ENCODE data around the gene ANKS1B. TPM values are rescaled to one million over a fixed set of nuclear protein-coding genes. Genes with fewer than 3 reads are reported as not detected.
"Not testable (repeated sequence)": the region's sequence is repeated elsewhere in the genome, so short reads cannot be mapped to it uniquely, and the experiment has no call there.

Gene ANKS1B
- total RNA-seq, 1 donor = 0.21 TPM

GRCh38 chr12:99609455-99610181 lies 375.1 kb downstream of the ANKS1B start:
- H3K9me3 ChIP-seq (ENCODE audit: low read depth, low read length) = no peaks in the 10 kb centered on the region
- H3K4me1 ChIP-seq (ENCODE audit: insufficient read depth, low read length) = no peaks in the 10 kb centered on the region
- H3K4me3 ChIP-seq (ENCODE audit: low read length) = no peak overlapping the region
- H3K27me3 ChIP-seq (ENCODE audit: insufficient read depth, low read length) = no peaks in the 10 kb centered on the region

DNA sequence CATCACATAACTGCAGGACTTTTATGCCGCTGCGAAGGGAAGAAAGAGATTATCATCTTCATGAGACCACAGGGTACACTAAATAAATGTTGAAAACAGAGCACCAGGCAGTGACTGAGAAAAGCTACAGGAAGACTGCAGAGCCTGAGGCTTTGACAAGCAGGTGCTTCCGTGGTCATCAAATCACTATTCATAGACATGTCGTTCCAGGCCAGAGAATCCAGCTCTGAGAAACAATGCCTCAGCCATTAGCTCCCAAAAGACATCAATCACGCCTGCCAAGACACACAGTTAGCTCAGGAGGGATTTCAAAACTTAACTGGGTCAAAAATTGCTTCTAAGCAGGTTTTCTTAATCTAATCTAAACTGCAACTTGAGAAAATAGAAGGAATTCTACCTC lies 384.3 kb downstream of the ANKS1B start:
- no peaks in the 10 kb centered on the region for H3K9me3 ChIP-seq (ENCODE audit: low read depth, low read length)
- no peak overlapping the region for H3K4me3 ChIP-seq (ENCODE audit: low read length)
- H3K27me3 ChIP-seq (ENCODE audit: insufficient read depth, low read length) = no peaks in the 10 kb centered on the region
- H3K4me1 ChIP-seq (ENCODE audit: insufficient read depth, low read length) = no peaks in the 10 kb centered on the region

DNA sequence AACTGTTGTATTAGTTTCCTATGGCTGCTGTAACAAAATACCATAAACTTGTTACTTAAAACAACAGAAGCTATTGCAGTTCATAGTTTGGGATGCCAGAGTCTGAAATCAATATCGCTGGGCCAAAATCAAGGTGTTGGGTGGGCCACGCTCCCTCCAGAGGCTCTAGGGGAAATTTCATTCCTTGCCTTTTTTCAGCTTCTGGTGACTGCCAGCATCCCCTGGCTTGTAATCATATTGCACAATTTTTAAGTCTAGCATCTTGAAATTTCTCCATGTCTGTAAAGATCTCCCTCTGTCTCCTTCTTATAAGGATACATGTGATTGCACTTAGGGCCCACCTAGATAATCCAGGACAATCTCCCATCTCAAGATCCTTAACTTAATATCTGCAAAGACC lies 386.0 kb downstream of the ANKS1B start:
- H3K4me3 ChIP-seq (ENCODE audit: low read length) = no peak overlapping the region
- H3K4me1 ChIP-seq (ENCODE audit: insufficient read depth, low read length) = no peaks in the 10 kb centered on the region
- no peaks in the 10 kb centered on the region for H3K9me3 ChIP-seq (ENCODE audit: low read depth, low read length)
- no peaks in the 10 kb centered on the region for H3K27me3 ChIP-seq (ENCODE audit: insufficient read depth, low read length)

GRCh38 chr12:99596762-99597161 lies 388.0 kb downstream of the ANKS1B start:
- Histone ChIP-seq H3K9me3 (ENCODE audit: low read depth, low read length) (no peaks in the 10 kb centered on the region), H3K4me1 (ENCODE audit: insufficient read depth, low read length) (no peaks in the 10 kb centered on the region), H3K4me3 (ENCODE audit: low read length) (no peak overlapping the region), H3K27me3 (ENCODE audit: insufficient read depth, low read length) (no peaks in the 10 kb centered on the region)

DNA sequence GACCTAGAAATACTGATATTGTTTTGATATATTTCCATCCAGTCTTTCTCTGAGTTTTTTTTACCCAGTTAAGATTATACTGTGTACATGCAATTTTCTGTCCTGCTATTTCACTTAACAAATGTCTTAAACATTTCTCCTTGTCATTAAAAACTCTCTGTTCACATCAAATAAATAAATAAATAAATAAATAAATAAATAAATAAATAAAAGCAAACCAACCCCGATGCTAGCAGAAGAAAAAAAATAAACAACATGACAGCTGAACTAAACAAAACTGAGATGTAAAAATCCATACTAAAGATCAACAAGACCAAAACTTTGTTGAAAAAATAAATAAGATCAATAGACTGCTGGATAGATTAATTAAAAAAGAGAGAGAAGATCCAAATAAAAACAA lies 407.6 kb downstream of the ANKS1B start:
- H3K4me3 ChIP-seq (ENCODE audit: low read length); H3K27me3 ChIP-seq (ENCODE audit: insufficient read depth, low read length); H3K4me1 ChIP-seq (ENCODE audit: insufficient read depth, low read length); H3K9me3 ChIP-seq (ENCODE audit: low read depth, low read length): not testable (repeated sequence)

DNA sequence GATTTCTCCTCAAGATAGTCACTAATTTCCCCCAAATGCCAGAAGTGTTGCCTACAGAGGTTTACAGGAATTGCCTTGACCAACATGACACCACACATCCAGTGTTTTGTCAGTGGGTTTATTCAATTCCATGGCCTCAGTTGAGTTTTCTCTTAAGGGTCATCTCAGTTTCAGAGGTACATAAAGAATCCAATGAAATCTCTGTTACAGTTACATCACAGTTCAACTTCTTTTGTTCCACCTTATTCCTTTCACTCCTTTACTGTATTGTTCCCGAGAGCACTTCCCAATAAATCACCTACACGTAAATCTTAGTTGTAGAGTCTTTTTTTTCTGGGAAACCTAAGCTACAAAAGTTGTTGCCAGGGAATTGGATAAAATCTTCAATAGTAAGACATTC lies 410.8 kb downstream of the ANKS1B start:
- Histone ChIP-seq H3K9me3 (ENCODE audit: low read depth, low read length) (no peaks in the 10 kb centered on the region), H3K4me1 (ENCODE audit: insufficient read depth, low read length) (no peaks in the 10 kb centered on the region)

GRCh38 chr12:99567072-99567471 lies 417.7 kb downstream of the ANKS1B start:
- Histone ChIP-seq H3K4me1 (ENCODE audit: insufficient read depth, low read length) (no peaks in the 10 kb centered on the region), H3K4me3 (ENCODE audit: low read length) (no peak overlapping the region), H3K27me3 (ENCODE audit: insufficient read depth, low read length) (no peaks in the 10 kb centered on the region), H3K9me3 (ENCODE audit: low read depth, low read length) (no peaks in the 10 kb centered on the region)

More for the DNA sequence above, 410.8 kb downstream of the ANKS1B start:
- no peak overlapping the region for H3K4me3 ChIP-seq (ENCODE audit: low read length)
- no peaks in the 10 kb centered on the region for H3K27me3 ChIP-seq (ENCODE audit: insufficient read depth, low read length)

DNA sequence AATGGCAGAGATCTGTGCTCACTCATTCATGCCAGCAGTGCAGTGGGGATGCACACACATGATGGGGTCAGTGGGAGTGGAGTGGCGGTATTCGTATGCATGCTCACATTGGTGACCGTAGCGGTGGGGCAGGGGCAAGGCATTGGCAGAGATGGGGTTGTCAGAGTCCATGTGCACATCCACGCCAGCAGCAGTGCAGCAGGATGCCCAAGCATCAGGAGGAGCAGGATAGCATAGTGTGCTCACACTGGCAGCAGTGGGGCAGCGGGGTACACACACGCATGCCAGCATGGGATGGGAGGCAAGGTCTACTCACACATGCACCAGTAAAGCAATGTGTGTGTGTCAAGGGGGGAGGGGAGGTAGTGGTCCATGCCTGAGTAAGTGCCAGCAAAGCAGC lies 426.6 kb downstream of the ANKS1B start:
- Histone ChIP-seq H3K9me3 (ENCODE audit: low read depth, low read length) (no peaks in the 10 kb centered on the region), H3K4me1 (ENCODE audit: insufficient read depth, low read length) (no peaks in the 10 kb centered on the region), H3K4me3 (ENCODE audit: low read length) (no peak overlapping the region), H3K27me3 (ENCODE audit: insufficient read depth, low read length) (no peaks in the 10 kb centered on the region)

DNA sequence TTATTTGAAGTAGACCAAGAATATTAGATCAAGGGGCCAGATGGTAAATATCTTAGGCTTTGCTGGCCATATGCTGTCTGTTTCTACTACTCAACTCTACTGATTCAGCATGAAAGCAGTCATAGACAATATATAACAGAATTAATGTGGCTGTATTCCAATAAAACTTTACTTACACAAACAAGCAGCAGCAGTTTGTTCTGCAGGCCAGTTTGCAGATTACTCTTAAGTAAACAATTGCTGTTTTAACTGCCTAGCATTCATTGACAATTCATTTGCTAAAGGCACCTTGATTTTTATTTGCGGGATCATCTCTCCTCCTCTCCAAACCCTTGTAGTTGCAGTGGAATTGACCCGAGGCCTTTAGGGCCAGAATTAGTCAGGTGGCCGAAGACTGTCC lies 431.3 kb downstream of the ANKS1B start:
- Histone ChIP-seq H3K9me3 (ENCODE audit: low read depth, low read length) (no peaks in the 10 kb centered on the region), H3K4me3 (ENCODE audit: low read length) (no peak overlapping the region), H3K4me1 (ENCODE audit: insufficient read depth, low read length) (no peaks in the 10 kb centered on the region), H3K27me3 (ENCODE audit: insufficient read depth, low read length) (no peaks in the 10 kb centered on the region)

- H3K4me1 ChIP-seq (ENCODE audit: insufficient read depth, low read length) = no peaks in the 10 kb centered on the region
- no peak overlapping the region for H3K4me3 ChIP-seq (ENCODE audit: low read length)
- no peaks in the 10 kb centered on the region for H3K27me3 ChIP-seq (ENCODE audit: insufficient read depth, low read length)
- no peaks in the 10 kb centered on the region for H3K9me3 ChIP-seq (ENCODE audit: low read depth, low read length)
Observed at GRCh38 chr12:99552022-99552421, 432.7 kb downstream of the ANKS1B start.

DNA sequence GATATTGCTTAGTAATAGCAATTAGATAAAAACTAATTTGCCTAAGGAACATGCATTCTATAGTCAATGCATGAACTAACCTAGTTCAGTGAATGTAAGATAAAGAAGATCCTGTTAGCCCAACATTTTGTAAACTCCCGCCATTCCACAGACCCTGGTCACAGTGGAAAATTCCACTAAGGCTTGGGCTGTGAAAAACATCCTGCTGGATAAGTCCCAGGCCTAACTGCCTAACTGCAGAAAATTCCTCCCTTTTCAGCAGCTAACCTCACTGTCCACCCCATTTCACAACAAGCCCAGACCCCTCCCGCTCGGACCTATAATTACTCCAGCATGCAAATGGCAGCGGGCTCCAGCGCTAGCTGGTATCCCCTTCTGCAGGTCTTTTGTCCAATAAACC lies 435.1 kb downstream of the ANKS1B start:
- H3K4me1 ChIP-seq (ENCODE audit: insufficient read depth, low read length) = no peaks in the 10 kb centered on the region
- H3K9me3 ChIP-seq (ENCODE audit: low read depth, low read length) = no peaks in the 10 kb centered on the region
- no peaks in the 10 kb centered on the region for H3K27me3 ChIP-seq (ENCODE audit: insufficient read depth, low read length)
- no peak overlapping the region for H3K4me3 ChIP-seq (ENCODE audit: low read length)

- Histone ChIP-seq H3K4me1 (ENCODE audit: insufficient read depth, low read length) (no peaks in the 10 kb centered on the region), H3K9me3 (ENCODE audit: low read depth, low read length) (no peaks in the 10 kb centered on the region), H3K27me3 (ENCODE audit: insufficient read depth, low read length) (no peaks in the 10 kb centered on the region), H3K4me3 (ENCODE audit: low read length) (no peak overlapping the region)
Observed at GRCh38 chr12:99549196-99549595, 435.5 kb downstream of the ANKS1B start.

DNA sequence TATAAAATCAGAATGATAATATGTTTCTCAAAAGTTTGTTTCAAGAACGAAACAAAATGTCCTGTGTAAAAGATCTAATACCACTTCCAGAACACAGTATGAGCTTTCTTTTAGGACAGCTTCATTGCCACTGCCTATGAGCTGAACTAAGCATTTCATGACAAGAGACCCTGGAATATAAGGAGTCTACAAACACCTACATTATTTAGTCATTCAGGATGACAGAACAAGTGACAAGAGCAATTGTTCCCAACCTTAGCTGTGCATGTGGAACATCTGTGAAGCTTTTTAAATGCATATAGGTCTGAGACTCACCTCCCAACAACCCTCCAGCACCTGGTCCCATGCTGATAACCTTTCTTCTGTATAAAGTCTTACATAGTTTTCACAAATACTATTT lies 440.3 kb downstream of the ANKS1B start:
- no peak overlapping the region for H3K4me3 ChIP-seq (ENCODE audit: low read length)
- no peaks in the 10 kb centered on the region for H3K9me3 ChIP-seq (ENCODE audit: low read depth, low read length)
- H3K27me3 ChIP-seq (ENCODE audit: insufficient read depth, low read length) = no peaks in the 10 kb centered on the region
- H3K4me1 ChIP-seq (ENCODE audit: insufficient read depth, low read length) = no peaks in the 10 kb centered on the region

GRCh38 chr12:99529966-99530365 lies 454.8 kb downstream of the ANKS1B start:
- no peak overlapping the region for H3K4me3 ChIP-seq (ENCODE audit: low read length)

GRCh38 chr12:99528478-99528877 lies 456.3 kb downstream of the ANKS1B start:
- H3K27me3 ChIP-seq (ENCODE audit: insufficient read depth, low read length) = no peaks in the 10 kb centered on the region
- H3K9me3 ChIP-seq (ENCODE audit: low read depth, low read length) = no peaks in the 10 kb centered on the region
- H3K4me3 ChIP-seq (ENCODE audit: low read length) = no peak overlapping the region
- H3K4me1 ChIP-seq (ENCODE audit: insufficient read depth, low read length) = no peaks in the 10 kb centered on the region

More at GRCh38 chr12:99529966-99530365, 454.8 kb downstream of the ANKS1B start:
- no peaks in the 10 kb centered on the region for H3K27me3 ChIP-seq (ENCODE audit: insufficient read depth, low read length)
- H3K4me1 ChIP-seq (ENCODE audit: insufficient read depth, low read length) = no peaks in the 10 kb centered on the region
- H3K9me3 ChIP-seq (ENCODE audit: low read depth, low read length) = no peaks in the 10 kb centered on the region

DNA sequence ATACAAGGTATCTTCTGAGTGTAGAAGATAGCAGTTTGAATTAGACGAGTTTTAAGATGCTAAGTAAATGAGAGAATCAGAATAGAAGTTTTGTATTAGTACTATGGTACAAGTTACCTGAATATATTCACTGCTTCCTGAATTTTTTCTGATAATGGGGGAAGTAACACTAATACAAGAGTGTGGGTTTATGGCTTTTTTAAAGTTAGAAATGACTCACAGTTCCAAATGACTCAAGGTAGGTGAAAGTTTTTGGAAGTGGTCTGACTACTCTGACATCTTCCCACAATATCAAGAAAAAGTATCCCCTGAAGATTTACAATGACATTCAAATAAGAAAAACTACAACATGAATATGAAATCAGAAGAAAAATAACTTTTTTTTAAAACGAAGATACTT lies 460.9 kb downstream of the ANKS1B start:
- H3K4me3 ChIP-seq (ENCODE audit: low read length) = no peak overlapping the region
- H3K9me3 ChIP-seq (ENCODE audit: low read depth, low read length) = no peaks in the 10 kb centered on the region
- no peaks in the 10 kb centered on the region for H3K4me1 ChIP-seq (ENCODE audit: insufficient read depth, low read length)
- H3K27me3 ChIP-seq (ENCODE audit: insufficient read depth, low read length) = no peaks in the 10 kb centered on the region

All from mononuclear cell (primary cell).